ENCODE results near the gene POMGNT2. TPM values are rescaled to one million over a fixed set of nuclear protein-coding genes. Genes with fewer than 3 reads are reported as not detected.

Gene POMGNT2
- total RNA-seq (2022) (14.3 and 15.5 TPM in 2 replicates), Bru-seq, nascent RNA (percentile 55 among the genes with signal in this experiment), BruChase-seq, experiment 1, labeled RNA remaining after a 6-hour chase (percentile 46 among the genes with signal in this experiment), BruChase-seq, experiment 2, labeled RNA remaining after a 2-hour chase (percentile 41 among the genes with signal in this experiment)
- long read RNA-seq, transcript POMGNT2-201 (2 exons, 2,544 nt) = major isoform, 14 of 23 reads
- long read RNA-seq, partial matches to known transcripts = 0 of 23 reads
- long read RNA-seq, other reads (novel, unspliced or antisense) = 9 of 23 reads

DNA sequence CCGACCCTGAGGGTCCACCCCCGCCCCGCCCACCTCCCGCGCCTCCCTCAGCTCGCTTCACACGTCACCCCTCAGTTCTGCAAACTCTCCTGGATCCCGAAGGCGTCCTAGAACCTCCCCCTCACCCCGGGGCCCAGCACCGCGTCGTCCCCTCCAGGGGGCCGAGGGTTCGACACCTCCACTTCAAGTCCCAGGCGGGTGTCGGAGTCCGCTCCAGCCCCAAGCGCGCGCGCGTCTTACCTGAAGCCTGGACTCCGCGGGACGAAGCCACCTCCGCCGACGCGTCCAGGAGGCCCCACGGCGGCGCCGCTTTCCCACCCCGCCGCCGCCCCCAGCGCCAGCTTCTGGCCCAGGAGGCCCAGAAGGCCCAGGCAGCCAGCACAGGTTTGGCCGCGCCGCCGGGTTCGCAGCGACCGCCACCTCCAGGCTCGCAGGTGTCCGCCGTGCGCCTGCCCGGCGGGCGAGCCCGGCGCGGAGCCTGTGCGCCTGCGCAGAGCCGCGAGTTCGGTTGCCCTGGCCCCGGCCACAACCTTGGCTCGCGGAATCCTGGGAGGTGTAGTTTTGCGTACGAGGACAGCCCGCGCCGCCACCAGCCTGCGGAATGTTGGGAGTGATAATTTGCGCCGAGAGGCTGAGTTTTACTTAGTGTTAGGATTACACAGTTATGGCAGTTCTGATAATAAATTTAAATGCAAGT lies at the start of gene POMGNT2:
TSS of gene POMGNT2 (minus strand) at position 484 of the 697 bp plus-strand sequence. CDS start 24,648 bp downstream, outside the sequence.
- no peaks in the 10 kb centered on the region for H3K9me3 Mint-ChIP-seq (ENCODE audit: low read depth, unreplicated experiment)
- no peak within 1 kb of the TSS for H3K27ac Mint-ChIP-seq (ENCODE audit: unreplicated experiment)
- H3K4me1 Mint-ChIP-seq (ENCODE audit: low read depth, unreplicated experiment) = peaks cover 7% of the 10 kb centered on the region
- peak within 1 kb of the TSS; percentile 77 for H3K4me3 Mint-ChIP-seq (ENCODE audit: low read depth, unreplicated experiment)
- DNase-seq = peak; percentile 93
- intact Hi-C loops (cut with micrococcal nuclease; ENCODE audit: unreplicated experiment) = no loop called here
- CTCF ChIA-PET = interaction anchor here (0.6 kb wide), 1 partner anchor 298 kb away, joined by 5 read pairs; no protein-coding TSS in a partner anchor
- no TSS peak for BruUV-seq (replicated peaks)
- H3K27me3 Mint-ChIP-seq (ENCODE audit: unreplicated experiment) = no peaks in the 10 kb centered on the region
- H3K36me3 Mint-ChIP-seq (ENCODE audit: insufficient read depth, unreplicated experiment) = peaks cover 14% of the 10 kb centered on the region
- TF ChIP-seq, protein P1, sequence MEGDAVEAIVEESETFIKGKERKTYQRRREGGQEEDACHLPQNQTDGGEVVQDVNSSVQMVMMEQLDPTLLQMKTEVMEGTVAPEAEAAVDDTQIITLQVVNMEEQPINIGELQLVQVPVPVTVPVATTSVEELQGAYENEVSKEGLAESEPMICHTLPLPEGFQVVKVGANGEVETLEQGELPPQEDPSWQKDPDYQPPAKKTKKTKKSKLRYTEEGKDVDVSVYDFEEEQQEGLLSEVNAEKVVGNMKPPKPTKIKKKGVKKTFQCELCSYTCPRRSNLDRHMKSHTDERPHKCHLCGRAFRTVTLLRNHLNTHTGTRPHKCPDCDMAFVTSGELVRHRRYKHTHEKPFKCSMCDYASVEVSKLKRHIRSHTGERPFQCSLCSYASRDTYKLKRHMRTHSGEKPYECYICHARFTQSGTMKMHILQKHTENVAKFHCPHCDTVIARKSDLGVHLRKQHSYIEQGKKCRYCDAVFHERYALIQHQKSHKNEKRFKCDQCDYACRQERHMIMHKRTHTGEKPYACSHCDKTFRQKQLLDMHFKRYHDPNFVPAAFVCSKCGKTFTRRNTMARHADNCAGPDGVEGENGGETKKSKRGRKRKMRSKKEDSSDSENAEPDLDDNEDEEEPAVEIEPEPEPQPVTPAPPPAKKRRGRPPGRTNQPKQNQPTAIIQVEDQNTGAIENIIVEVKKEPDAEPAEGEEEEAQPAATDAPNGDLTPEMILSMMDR (IDR thresholded peaks at IDR 0.05; ENCODE audit: unreplicated experiment) = no peak

DNA sequence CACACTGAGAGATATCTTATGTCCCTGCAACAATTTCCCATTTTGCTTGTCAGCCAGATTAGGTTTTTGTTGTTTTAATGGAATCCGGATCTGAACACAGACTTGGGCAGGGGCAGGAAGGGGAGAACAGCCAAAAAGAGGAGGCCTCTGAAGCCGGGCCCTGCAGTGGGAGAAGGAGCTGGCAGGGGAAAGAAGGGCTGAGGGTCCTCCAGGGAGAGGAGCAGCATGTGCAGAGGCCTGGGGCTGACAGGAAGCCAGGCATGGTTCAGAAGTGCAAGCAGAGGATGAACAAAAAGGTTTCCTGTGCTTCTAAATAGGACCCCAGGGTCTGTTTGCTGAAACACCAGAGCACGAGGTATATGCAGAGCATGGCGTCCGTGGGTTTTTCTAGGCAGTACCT lies 49.1 kb upstream of the POMGNT2 start:
- H3K4me1 Mint-ChIP-seq (ENCODE audit: low read depth, unreplicated experiment) = no peaks in the 10 kb centered on the region
- no peak overlapping the region for H3K4me3 Mint-ChIP-seq (ENCODE audit: low read depth, unreplicated experiment)
- peaks cover 53% of the 10 kb centered on the region for H3K27me3 Mint-ChIP-seq (ENCODE audit: unreplicated experiment)
- CTCF ChIA-PET = interaction anchor here (3.6 kb wide), 1 partner anchor 193 kb away, joined by 25 read pairs; no protein-coding TSS in a partner anchor
- no peak for DNase-seq
- H3K9me3 Mint-ChIP-seq (ENCODE audit: low read depth, unreplicated experiment) = no peaks in the 10 kb centered on the region
- BruUV-seq (replicated peaks) = no TSS peak
- no peaks in the 10 kb centered on the region for H3K36me3 Mint-ChIP-seq (ENCODE audit: insufficient read depth, unreplicated experiment)
- TF ChIP-seq, protein P1 (IDR thresholded peaks at IDR 0.05; ENCODE audit: unreplicated experiment) = no peak
- intact Hi-C loops (cut with micrococcal nuclease; ENCODE audit: unreplicated experiment) = loop anchor here (1.0 to 2.0 kb wide), 2 partner anchors 194 to 224 kb away; no protein-coding TSS in a partner anchor
- H3K27ac Mint-ChIP-seq (ENCODE audit: unreplicated experiment) = no peak overlapping the region

DNA sequence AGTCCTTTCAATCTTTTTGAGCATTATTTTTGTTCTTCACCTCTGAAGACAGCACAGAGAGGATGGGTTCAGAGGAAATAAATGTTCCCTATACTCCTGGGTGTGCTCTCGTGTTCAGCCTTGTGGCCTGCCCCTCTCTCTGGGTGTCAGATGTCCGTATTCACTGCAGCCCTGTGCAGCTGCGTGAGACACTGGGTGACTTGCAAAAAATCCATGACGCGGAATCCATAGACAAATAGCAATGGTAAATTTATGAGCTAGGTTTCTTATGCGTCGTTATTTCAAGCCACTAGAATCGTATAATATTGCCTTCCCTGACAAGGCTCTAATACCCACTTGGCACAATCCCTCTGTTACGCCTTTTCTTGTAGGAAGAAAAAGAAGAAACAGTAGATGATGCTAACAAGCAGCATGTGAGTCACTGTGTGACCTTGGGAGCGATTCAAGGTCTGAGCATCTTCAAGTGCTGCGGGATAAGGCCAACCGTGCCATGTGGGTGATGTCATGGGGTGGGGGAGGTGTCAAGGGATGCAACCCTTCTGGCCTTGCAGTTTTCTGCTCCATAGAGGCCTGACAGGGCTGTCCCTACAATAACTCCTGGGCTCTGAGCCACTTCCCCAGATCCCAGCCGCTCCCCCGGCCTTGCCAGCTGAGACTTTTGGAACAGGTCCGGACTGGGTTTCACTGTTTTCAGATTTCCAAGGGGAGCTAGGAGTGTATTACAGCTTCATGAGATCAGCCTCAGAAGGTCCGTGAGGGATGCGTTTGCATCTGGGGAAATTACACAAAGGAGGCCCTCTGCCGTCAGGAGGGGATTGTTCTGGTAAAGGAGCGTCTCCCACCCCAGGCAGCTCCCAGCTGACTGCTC lies 47.6 kb upstream of the POMGNT2 start:
- BruUV-seq (replicated peaks) = no TSS peak
- no peak overlapping the region for H3K27ac Mint-ChIP-seq (ENCODE audit: unreplicated experiment)
- peaks cover 67% of the 10 kb centered on the region for H3K27me3 Mint-ChIP-seq (ENCODE audit: unreplicated experiment)
- no peaks in the 10 kb centered on the region for H3K9me3 Mint-ChIP-seq (ENCODE audit: low read depth, unreplicated experiment)
- CTCF ChIA-PET = interaction anchor here (1.0 to 3.6 kb wide), 2 partner anchors 13 to 192 kb away, joined by 5 to 25 read pairs; no protein-coding TSS in a partner anchor
- H3K4me1 Mint-ChIP-seq (ENCODE audit: low read depth, unreplicated experiment) = no peaks in the 10 kb centered on the region
- H3K36me3 Mint-ChIP-seq (ENCODE audit: insufficient read depth, unreplicated experiment) = no peaks in the 10 kb centered on the region
- no peak overlapping the region for H3K4me3 Mint-ChIP-seq (ENCODE audit: low read depth, unreplicated experiment)
- no peak for DNase-seq
- TF ChIP-seq, protein P1 (IDR thresholded peaks at IDR 0.05; ENCODE audit: unreplicated experiment) = no peak
- intact Hi-C loops (cut with micrococcal nuclease; ENCODE audit: unreplicated experiment) = loop anchor here (2.0 kb wide), 1 partner anchor 225 kb away; no protein-coding TSS in a partner anchor

DNA sequence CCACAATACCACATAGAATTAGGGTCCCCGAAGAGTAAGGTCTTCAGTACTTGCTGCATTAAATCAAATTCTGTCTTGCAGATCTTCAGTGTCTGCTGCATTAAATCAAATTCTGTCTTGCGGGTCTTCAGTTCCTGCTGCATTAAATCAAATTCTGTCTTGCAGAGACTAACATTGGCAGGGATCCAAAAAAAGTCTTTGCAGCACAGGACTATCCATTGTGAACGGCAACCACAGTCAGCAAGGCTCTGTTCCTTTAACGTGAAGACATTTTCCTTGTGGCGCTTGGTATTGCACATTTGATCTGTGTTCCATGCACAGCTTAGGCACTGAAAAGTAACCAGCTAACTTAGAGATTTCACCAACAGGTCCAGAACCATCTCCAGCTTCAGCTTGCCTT lies 46.8 kb upstream of the POMGNT2 start:
- no peak overlapping the region for H3K27ac Mint-ChIP-seq (ENCODE audit: unreplicated experiment)
- H3K27me3 Mint-ChIP-seq (ENCODE audit: unreplicated experiment) = peaks cover 67% of the 10 kb centered on the region
- H3K4me3 Mint-ChIP-seq (ENCODE audit: low read depth, unreplicated experiment) = no peak overlapping the region
- TF ChIP-seq, protein P1 (IDR thresholded peaks at IDR 0.05; ENCODE audit: unreplicated experiment) = no peak
- intact Hi-C loops (cut with micrococcal nuclease; ENCODE audit: unreplicated experiment) = no loop called here
- DNase-seq = no peak
- H3K4me1 Mint-ChIP-seq (ENCODE audit: low read depth, unreplicated experiment) = no peaks in the 10 kb centered on the region
- BruUV-seq (replicated peaks) = no TSS peak
- H3K9me3 Mint-ChIP-seq (ENCODE audit: low read depth, unreplicated experiment) = no peaks in the 10 kb centered on the region
- CTCF ChIA-PET = interaction anchor here (0.7 to 1.0 kb wide), 2 partner anchors 8 to 11 kb away, joined by 3 read pairs; no protein-coding TSS in a partner anchor
- no peaks in the 10 kb centered on the region for H3K36me3 Mint-ChIP-seq (ENCODE audit: insufficient read depth, unreplicated experiment)
